NCI-H510A treated with DMSO at 0.1 percent for 48 hours (cell line): ENCODE measurements around the gene MBTPS1.

Source experiments
- DNase-seq: peaks from one replicate; lab custom pipeline; 2025; lab: John Stamatoyannopoulos, UW

MBTPS1 gene

DNA sequence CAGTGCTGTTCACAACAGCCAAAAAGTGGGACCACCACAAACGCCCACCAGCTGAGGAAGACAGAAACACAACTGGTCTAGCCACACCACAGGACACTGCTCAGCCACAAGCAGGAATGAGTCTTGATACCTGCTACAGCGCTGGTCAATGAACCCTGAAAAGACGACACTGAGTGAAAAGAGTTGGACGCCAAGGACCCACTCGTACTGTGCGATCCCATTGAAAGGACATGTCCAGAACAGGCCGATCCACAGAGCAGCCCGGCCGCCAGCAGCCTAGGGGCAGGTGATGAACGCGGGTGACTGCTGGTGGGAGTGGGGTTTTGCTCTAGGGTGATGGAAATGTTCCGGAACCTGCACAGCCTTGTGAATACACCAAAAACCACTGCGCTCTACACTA, 63.5 kb downstream of the MBTPS1 start:
- DNase-seq: no peak

DNA sequence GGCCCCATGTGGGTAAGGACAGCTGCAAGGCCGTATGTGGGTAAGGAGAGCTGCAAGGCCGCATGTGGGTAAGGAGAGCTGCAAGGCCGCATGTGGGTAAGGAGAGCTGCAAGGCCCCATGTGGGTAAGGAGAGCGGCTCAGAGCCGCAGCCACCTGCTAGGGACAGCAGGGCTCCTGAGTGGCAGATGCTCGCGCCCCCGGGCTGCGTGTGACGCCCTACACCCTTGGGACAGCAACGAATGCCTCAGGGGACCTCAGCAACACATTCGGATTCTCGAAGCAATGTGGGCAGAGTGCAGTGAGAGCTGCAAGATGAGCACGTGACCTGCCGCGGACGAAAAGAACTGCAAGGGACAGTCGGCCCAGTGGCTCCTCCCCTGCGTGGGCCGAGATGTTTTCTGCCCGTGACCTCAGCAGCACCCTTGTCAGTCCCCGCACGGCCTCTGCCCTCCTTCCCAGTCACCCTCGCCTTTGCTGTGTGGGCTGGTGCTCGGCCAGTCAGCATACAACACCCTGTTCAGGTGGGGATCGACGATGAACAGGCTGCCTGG, 64.6 kb downstream of the MBTPS1 start:
- DNase-seq: no peak

DNA sequence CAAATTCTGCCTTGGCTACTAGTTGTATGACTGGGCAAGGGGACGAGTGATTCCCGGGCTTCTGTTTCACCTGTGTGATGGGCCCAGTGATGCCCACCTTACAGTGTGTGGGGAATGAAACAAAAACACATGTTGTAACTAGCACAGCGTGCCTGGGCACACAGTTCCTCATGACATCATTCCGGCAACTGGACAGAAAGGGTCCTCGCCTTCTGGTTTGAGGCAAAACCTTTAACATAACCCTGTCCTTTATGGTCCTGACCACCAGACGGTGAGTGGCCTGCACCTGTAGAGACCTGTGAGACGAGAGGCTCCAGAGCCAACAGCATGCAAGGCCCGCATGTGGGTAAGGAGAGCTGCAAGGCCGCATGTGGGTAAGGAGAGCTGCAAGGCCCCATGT, 66.4 kb downstream of the MBTPS1 start:
- DNase-seq: no peak

DNA sequence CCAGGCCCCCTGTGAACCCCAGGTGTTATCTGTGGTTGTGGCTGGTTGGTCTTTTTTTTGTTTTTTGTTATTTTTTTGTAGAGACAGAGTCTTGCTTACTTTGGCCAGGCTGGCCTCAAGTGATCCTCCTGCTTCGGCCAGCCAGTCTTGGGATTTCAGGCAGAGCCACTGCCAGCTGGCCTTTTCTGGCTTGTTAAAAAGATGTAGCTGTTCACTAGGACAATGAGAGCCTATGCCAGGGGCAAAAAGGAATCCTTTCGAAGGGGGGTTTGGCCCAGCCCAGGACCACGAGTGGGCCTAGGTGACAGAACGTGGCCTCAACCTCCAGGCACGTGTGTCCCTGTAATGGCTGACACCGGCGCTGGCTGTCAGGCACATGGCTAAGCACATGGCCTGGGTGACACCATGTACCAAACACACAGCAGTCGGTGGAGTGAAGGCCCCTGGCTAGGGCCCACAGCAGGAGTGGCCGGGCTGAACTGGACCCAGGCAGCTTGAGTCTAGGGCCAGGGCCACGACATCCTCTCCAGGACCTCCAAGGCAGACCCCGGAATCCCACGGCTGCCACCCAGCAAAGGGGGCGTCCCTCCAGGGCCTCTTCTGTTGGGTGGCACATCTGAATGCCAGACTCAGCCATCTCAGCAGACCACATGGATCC, 67.2 kb downstream of the MBTPS1 start:
- no peak for DNase-seq

DNA sequence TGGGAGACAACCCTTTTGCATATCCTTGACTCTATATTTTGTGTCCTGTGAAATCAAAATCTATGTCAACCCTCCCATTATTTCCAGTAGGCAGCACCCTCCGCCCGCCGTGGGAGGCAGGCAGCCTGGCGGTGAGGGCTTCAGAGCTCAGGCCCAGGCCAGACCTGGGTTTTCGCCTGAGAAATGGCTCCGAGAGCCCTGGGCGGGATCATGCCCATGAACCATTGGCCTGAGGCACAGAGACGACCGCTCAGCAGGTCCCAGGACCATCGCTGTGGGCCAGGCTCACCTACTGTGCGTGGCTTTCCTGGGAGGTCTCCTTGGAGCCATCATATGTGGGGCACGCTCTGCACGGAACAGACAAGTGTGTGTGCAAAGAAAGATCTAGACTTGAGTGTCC, 67.9 kb downstream of the MBTPS1 start:
- no peak for DNase-seq

DNA sequence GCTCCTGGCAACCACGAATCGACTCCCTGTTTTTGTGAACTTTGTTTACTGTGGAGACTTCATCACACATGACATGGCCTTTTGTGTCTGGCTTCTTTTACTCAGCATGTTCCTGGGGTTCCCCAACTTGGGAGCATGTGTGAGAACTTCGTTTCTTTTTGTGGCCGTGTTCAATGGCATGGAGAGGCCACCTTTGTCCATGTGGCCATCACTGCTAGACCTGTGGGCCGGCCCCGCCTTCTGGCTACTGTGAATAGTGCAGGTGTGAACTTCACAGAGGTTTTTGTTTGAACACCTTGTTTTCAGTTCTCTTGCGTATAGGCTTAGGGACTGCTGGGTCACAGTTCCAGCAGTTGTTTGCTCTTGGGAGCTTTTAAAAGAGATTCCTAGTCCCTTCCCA, 68.5 kb downstream of the MBTPS1 start:
- peak; percentile 48 for DNase-seq

DNA sequence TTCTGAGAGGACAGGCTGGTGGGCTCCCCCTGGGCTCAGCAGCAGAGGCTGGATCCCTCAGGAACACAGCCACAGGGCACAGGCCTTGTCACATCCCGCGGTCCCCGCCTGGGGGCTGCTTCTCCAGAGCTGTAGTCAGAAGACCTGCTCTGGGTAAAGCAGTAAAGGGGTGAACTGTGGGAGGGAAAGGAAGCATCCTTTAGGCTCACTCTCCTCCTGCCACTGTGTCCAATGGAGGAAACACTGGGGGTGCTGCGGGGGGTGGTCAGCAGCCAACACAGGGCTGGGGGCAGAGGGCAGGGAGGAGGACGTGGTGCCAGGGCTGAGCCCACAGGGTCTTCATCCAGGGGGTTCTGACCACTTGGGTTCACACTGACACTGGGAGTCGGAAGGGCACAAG, 69.1 kb downstream of the MBTPS1 start:
- no peak for DNase-seq

DNA sequence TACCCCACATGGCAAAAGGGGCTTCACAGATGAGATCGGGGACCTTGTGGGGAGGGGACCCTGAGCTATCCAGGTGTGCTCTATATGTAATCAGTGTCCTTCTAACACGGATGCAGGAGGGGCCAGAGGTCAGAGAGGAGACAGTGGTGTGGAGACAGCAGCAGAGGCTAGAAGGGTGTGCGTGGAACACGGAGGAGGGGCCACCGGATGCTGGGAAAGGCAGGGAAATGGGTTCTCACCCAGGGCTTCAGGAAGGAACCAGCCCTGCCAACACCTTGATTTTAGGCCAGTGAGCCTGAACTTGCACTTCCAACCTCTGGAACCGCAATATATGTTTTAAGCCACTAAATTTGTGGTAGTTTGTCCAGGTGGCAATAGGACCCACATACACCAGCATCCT, 69.5 kb downstream of the MBTPS1 start:
- no peak for DNase-seq

DNA sequence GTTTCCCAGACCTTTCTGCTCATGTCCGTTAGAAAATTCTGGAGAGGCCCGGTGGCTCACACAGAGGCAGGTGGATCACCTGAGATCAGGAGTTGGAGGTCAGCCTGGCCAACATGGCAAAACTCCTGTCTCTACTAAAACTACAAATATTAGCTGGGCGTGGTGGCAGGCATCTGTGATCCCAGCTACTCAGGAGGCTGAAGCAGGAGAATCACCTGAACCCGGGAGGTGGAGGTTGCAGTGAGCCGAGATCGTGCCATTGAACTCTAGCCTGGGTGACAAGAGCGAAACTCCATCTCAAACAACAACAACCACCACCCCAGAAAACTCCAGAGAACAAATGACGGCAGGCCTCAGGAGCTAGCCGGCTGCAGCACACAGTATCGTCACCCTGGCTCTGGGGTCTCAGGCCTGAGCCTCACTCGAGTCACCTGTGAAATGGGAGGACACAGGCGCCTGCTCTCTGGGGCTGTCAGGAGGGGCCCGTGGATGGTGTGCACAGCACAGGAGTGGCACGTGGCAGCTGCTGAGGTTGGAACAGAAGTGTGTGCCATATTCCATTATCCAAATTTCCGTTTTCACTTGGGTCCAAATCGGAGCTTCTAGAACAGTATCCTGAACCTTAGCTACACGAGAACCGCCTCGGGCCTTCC, 70.8 kb downstream of the MBTPS1 start:
- DNase-seq: no peak

DNA sequence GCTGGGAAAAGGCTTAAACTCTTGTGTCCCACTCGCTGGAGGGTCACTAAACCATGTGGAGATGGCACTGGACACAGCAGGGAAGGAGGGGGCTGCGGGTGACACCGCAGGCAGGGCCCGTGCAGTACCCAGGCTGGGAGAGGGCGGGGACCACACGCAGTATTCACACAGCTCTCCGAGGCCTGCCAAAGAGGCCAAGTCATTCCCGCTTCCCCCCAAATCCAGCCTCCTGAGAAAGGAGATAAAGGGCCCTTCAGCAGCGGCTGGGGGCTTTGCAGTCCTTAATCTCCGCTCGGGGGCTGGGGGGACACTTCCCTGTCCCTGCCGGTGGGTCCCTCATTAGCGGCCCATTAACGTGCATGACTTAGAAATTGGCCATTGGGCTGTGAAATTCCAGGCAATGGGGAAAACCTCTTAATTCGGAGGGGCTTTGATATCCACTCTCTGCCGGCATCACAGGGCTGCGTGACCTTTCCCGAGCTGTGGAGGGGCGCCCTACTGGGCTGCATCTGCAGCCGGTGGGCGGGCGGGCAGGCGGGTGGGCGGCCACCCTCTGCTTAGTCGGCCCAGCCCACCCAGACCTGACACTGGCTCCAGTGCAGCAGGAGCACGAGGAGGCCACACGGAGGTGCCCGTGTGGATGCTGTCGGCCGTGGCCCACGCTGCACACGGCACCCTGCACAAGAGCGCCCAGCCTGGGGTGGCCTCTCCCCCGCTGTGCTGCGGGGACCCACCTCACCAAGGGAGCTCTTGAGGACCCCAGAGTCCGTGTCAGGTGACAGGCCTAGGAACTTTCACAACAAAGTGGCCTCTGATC, 71.5 kb downstream of the MBTPS1 start:
- no peak for DNase-seq

DNA sequence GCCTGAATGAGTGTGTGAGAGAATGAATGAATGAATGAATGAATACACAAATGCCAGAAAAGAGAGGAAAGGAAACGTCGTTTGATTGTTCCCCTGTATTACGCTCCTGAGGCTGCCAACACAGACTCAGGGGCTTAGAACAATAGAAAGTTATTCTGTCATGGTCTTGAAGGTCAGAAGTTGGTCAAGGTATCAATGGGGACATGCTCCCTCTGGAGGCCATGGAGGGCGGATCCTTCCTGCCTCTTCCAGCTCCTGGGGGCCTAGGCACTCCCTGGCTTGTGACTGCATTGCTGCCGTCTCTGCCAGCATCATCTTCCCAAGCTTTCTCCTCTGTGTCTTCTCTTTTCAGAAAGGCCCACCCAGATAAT, 72.6 kb downstream of the MBTPS1 start:
- no peak for DNase-seq

DNA sequence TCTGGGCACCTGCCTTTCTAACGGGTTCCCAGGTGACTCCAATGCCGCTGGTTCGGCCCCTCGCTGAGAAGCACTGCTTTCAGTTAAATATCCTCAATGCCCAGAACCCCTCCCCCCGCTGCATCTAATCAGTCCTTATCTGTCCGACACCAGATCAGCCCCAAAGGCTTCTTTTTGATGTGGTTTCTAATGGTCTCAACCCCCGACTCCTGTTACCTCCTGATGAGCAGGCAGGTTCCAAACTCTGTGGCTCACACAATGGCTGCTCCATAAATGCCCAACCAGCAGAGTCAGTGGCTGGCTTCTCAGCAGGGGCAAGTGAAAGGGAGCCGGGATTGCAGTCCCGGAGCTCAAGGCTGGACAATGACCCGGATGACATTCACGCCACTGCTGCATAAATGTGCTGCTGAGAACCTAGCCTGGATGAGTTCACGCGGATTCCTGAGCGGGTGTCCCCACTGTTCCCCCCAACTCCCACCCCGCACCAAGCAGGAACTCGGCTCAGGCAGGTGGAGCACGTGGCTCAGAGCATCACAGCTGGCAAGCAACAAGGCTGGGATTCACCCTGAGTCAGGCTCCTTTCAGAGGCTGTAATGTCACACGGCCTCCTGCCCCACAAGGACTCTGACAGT, 73.1 kb downstream of the MBTPS1 start:
- no peak for DNase-seq

DNA sequence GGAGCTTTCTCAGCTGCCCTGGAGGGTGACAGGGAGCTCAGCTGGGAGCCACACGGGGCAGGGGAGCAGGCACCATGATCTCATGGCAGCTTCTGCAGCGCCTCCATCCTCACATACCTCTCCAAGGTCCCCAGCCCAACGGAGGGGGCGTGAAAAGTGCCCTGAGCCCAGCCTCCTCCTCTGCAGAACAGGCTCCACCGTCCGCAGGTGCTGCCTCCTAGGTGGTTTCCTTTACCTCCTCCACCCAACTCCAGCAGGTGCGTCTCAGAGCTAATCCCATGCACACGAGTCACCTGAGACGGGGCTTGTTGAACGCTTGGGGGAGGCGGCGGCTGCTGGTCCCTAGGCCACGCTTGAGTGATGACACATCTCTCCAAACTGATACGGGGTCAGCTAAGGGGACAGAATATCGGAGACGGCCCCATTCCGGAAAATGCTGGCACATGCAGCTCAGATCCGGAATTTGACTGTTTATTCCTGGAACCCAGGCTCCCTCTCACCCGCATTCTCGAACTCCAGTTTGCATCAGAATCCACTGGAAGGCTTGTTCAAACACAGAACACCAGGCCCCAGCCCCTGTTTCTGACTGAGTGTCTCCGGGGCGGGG, 73.8 kb downstream of the MBTPS1 start:
- DNase-seq: peak; percentile 84

DNA sequence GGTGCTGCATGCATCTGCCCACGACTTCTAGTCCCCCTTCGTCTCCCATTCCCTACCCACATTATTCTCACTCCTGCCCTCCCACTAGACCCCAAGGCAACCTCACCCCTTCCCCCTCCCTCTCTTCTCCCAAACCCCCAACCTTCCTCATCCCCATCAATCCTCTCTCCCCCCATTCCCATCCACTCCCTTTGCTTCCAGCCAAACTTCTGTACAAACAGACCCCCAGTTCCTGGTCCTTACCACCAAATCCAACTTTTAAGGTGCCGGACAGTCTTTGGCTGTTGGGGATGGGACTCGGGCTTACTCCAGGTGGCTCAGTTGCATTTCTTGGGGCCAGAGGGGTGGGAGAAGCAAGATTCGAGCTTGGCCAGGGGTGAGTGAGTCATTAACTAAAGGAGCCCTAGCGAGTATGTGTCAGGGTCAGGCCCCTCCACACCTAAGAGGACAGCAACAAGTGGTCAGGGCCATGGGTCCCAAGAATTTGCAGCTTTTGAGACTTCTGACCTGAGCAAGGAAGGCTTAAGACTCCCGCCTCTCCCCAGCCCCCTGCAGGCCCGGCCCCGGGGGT, 74.3 kb downstream of the MBTPS1 start, which contains the start of gene SLC38A8:
TSS of gene SLC38A8 (minus strand) at position 488 of the 571 bp plus-strand sequence. CDS start 638 bp downstream, outside the sequence.
- DNase-seq: no peak

DNA sequence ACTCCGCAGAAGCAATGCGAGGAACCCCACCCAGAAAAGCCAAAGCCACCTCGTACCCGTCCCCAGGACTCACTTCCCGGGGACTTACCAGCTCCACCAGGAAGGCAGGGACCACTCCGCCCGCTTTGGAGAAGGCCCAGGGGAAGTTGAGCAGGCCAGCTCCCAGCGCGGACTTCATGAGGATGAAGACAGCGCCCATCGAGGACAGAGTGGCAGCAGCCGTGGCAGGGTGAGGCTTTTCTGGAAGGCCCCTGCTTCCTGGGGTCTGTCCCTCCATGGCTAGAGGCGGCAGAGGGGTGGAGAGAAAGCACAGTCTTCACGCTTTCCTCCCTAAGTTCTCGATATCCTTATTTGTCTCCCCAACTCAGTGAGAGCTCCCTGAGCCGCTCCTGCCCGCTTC, 74.9 kb downstream of the MBTPS1 start:
- no peak for DNase-seq

DNA sequence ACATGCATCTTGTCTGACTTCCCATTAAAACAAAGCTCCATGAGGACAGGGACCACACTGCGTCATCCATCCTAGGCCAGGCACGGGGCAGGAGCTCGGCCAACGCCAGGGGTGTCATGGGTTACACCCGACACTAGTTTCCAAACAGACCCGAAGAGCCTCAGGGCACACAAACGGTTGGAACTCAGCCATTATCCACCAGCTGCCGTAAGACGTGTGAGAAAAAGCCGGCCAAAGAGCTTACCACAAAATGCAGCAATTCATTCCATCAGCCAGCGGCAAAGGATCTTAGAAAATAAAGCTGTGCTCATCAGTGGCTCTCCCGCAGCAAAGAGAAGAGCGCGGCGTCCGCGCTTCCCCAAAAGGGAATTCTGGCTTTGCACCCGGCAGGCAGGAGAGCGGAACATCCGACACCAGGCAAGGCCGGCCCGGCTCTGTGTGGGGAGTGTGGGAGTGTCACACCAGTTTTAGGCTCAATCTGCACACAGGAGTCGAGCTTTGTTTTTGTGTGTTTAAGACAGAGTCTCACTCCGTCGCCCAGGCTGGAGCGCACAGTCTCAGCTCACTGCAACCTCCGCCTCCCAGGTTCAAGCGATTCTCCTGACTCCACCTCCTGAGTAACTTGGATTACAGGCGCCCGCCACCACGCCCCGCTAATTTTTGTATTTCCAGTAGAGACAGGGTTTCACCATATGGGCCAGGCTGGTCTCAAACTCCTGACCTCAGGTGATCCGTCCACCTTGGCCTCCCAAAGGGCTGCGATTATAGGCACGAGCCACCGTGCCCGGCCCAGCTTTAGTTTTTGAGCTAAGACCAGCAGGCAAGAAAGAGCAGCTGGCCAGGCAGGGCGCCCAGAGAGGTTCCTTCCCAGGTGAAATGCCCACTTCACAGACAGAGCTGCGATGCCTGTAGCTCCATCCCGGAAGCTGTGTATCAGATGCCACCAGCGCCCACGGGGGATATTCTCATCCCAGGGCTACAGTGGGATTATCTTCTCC, 75.6 kb downstream of the MBTPS1 start:
- DNase-seq: no peak

DNA sequence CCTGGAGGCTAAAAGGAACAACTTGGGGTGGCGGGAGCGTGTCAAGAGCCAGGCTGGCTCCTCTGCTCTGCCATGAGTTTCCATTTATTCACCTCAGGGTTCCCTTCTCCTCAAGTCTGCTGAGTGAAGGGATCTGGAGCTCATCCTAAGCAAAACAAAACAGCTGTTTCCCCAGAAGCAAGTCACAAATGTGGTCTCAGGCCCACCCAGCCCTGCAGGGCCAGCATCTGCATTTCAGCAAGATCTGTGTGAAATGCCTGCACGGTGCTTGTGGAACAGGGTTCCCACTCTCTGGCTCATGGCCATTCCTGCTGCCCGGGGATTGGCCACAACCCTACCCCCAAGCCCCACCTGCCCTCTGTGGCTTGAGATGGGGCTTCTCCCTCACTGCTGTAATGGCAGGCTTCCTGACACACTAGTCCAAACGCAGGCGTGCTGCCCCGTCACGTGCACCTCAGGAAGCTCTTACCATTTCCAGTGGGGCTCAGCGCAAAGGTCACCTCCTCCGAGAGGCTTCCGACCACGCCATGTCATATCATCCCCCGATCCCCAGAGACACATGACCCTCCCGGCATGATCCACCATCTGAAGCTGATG, 76.4 kb downstream of the MBTPS1 start:
- no peak for DNase-seq

DNA sequence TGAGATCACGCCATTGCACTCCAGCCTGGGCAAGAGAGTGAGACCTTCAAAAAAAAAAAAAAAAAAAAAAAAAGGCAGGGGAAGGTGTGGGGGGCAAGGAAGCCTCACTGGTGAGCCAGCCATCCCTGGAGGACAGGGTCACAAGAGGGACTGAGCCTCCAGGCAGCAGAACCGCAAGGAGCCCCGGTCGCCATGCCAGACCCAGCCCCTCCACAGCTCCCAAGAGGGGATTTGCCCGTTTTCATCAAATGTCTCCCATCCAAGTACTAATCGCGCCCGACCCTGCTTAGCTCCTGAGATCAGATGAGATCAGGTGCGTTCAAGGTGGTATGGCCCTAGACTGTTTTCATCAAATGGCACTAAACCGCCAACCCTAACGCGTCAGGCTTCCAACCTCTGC, 77.0 kb downstream of the MBTPS1 start:
- DNase-seq: no peak

DNA sequence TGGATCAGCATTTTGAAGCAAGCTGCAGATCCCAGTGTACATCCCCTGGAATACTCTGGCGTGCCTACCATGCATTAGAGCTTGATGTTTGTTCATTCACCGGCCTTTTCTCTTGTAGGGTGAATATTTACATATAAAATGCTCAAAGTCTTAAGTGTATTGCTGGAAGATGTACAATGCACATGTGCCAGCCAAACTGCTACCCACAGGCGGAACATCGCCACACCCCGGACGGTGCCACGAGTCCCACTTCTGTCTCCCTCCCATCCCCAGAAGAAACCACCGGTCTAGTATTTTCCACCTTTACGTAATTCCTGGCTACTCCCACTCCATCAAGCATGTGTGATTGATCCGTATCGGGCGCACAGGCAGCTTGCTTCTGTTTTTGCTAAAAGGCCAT, 78.3 kb downstream of the MBTPS1 start:
- DNase-seq: no peak

DNA sequence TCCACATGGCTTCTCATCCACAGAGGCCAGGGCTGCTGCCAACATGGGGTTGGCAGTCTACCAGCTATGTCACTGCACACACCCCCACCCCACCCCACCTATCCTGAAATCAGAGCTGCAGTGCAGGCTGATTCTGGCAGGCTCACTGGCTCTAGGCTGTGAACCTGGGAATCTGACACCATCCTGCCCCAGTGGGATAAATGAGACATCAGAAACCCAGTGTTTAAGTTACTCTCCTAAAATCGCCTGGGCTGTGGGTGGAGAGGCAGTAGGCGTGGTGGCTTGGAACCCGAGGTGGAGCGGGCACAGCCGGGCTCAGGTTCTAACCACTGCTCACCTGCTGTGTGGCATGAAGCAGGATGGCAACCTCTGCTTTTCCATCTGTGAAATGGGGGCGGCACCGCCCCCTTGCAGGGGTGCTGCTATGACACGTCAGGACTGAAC, 79.7 kb downstream of the MBTPS1 start:
- no peak for DNase-seq
